GM13977 (cell line): ENCODE data around the gene TEX19.
"Not testable (repeated sequence)": the region's sequence is repeated elsewhere in the genome, so short reads cannot be mapped to it uniquely, and the experiment has no call there.

ENCODE experiments used
- DNase-seq: peaks from one replicate; pipeline ENCODE4 v3.0.0; 2012; ENCODE audit warnings: low spot score
- CTCF ChIP-seq: IDR thresholded peaks from 2 replicates; pipeline ENCODE4 v1.5.1; 2012; ENCODE audit warnings: mild to moderate bottlenecking, control low read depth; ENCODE audit not compliant: insufficient read depth; ENCODE audit errors: extremely low read depth, missing control alignments
- in situ Hi-C: fragments of 300-500 bp; cut with MboI; formaldehyde crosslinking; loops from one replicate; pipeline ENCODE4 v1.12.0; 2022; ENCODE audit warnings: low sequenced_read_pairs, low pct_unique_long_range_greater_than_20kb, mixed read lengths, inconsistent platforms; ENCODE audit not compliant: unreplicated experiment

Gene TEX19

DNA sequence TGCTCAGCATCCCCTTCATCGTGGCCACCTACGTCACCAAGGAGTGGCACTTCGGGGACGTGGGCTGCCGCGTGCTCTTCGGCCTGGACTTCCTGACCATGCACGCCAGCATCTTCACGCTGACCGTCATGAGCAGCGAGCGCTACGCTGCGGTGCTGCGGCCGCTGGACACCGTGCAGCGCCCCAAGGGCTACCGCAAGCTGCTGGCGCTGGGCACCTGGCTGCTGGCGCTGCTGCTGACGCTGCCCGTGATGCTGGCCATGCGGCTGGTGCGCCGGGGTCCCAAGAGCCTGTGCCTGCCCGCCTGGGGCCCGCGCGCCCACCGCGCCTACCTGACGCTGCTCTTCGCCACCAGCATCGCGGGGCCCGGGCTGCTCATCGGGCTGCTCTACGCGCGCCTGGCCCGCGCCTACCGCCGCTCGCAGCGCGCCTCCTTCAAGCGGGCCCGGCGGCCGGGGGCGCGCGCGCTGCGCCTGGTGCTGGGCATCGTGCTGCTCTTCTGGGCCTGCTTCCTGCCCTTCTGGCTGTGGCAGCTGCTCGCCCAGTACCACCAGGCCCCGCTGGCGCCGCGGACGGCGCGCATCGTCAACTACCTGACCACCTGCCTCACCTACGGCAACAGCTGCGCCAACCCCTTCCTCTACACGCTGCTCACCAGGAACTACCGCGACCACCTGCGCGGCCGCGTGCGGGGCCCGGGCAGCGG, 15.7 kb downstream of the TEX19 start:
- no peak for DNase-seq
- in situ Hi-C loops: no loop called here
- no peak for TF ChIP-seq CTCF

DNA sequence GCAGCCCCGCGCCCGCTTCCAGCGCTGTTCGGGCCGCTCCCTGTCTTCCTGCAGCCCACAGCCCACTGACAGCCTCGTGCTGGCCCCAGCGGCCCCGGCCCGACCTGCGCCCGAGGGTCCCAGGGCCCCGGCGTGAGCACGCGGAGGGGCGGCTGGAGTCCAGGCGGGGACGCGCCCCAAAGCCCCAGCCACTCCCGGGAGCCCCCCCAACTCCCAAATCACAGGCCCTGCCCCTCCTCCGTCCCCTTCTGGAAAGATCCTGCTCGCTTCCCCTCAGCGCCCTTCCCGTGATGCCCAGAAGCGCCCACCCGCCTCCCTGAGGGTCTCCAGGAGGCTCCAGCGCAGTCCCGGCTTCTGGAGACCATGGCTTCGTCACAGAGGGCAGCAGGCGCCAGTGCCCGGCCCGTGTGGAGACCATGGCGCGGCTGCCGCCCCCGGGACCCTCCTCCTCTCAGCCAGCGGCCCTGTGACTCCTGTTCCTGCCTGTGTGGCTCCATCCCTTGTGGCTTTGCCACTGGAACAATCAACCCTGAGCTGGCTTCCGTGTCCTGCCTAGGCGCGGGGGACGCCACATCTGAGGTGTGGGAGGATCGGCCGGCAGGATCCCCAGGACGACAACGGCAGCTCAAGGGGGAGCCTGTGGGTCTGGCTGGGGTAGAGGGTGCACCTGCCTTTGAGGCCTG, 16.5 kb downstream of the TEX19 start:
- DNase-seq: no peak
- in situ Hi-C loops: no loop called here
- no peak for TF ChIP-seq CTCF

GRCh38 chr17:82376042-82376730, 17.1 kb downstream of the TEX19 start:
- no peak for TF ChIP-seq CTCF
- in situ Hi-C loops: no loop called here
- no peak for DNase-seq

- in situ Hi-C loops, DNase-seq: not testable (repeated sequence)
These were observed 18.2 kb downstream of the TEX19 start for GRCh38 chr17:82377294-82377693.

GRCh38 chr17:82377924-82378740, 19.1 kb downstream of the TEX19 start:
- DNase-seq: no peak
- in situ Hi-C loops: no loop called here
- TF ChIP-seq CTCF: no peak

DNA sequence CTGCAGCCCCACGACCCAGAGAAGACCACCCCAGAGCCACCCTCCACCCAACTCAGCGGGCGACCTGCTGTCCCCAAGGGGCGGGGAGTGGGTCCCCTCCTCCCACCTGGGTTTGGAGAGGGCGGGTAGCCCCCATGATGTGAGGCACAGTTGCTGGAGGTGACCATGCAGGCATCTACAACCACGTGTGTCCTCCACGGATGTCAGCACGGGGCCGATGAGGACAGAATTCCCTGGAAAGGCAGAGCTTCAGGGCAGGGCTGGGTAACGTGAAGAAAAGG, 19.6 kb downstream of the TEX19 start:
- no peak for TF ChIP-seq CTCF
- in situ Hi-C loops: no loop called here
- DNase-seq: no peak
